ENCODE data around the gene RAPGEF3.
A peak's percentile ranks its signal among the peaks of the same experiment; 100 is the strongest.

Gene RAPGEF3

GRCh38 chr12:47736216-47736615 lies 22.5 kb downstream of the RAPGEF3 start:
- Mint-ChIP-seq H3K9me3 (no peaks in the 10 kb centered on the region), H3K4me1 (peaks cover 51% of the 10 kb centered on the region), H3K4me3 (no peak overlapping the region), H3K27me3 (ENCODE audit: low read depth) (no peaks in the 10 kb centered on the region), H3K27ac (peak overlapping the region; percentile 59 to 97 (median 96)), H3K36me3 (ENCODE audit: low read depth) (no peaks in the 10 kb centered on the region)
- no peak for TF ChIP-seq CTCF (IDR thresholded peaks at IDR 0.05; ENCODE audit: unreplicated experiment in 3 of 3)

- no peaks in the 10 kb centered on the region for H3K9me3 Mint-ChIP-seq
- TF ChIP-seq CTCF (IDR thresholded peaks at IDR 0.05; ENCODE audit: unreplicated experiment in 3 of 3), result no peak
- H3K4me1 Mint-ChIP-seq, result peaks cover 49% of the 10 kb centered on the region
- peak overlapping the region in 1 of 3 experiments; percentile 34 for H3K4me3 Mint-ChIP-seq
- no peaks in the 10 kb centered on the region for H3K36me3 Mint-ChIP-seq (ENCODE audit: low read depth)
- no peaks in the 10 kb centered on the region for H3K27me3 Mint-ChIP-seq (ENCODE audit: low read depth)
- peak overlapping the region; percentile 82 to 97 (median 96) for H3K27ac Mint-ChIP-seq
These were observed 23.0 kb downstream of the RAPGEF3 start for GRCh38 chr12:47735649-47736048.

GRCh38 chr12:47734725-47735480 lies 23.8 kb downstream of the RAPGEF3 start:
- no peak for TF ChIP-seq CTCF (IDR thresholded peaks at IDR 0.05; ENCODE audit: unreplicated experiment in 3 of 3)
- Mint-ChIP-seq H3K36me3 (ENCODE audit: low read depth) (no peaks in the 10 kb centered on the region), H3K27ac (peak overlapping the region; percentile 82 to 90 (median 88)), H3K4me3 (no peak overlapping the region), H3K4me1 (peaks cover 52% of the 10 kb centered on the region), H3K9me3 (no peaks in the 10 kb centered on the region), H3K27me3 (ENCODE audit: low read depth) (no peaks in the 10 kb centered on the region)

GRCh38 chr12:47733142-47733541 lies 25.5 kb downstream of the RAPGEF3 start:
- Mint-ChIP-seq H3K4me1 (peaks cover 48% of the 10 kb centered on the region), H3K9me3 (no peaks in the 10 kb centered on the region), H3K27ac (peak overlapping the region in 2 of 3 experiments; percentile 11 to 88), H3K27me3 (ENCODE audit: low read depth) (no peaks in the 10 kb centered on the region), H3K4me3 (no peak overlapping the region), H3K36me3 (ENCODE audit: low read depth) (no peaks in the 10 kb centered on the region)
- no peak for TF ChIP-seq CTCF (IDR thresholded peaks at IDR 0.05; ENCODE audit: unreplicated experiment in 3 of 3)

- H3K36me3 Mint-ChIP-seq (ENCODE audit: low read depth), result no peaks in the 10 kb centered on the region
- H3K27me3 Mint-ChIP-seq (ENCODE audit: low read depth), result no peaks in the 10 kb centered on the region
- H3K4me3 Mint-ChIP-seq, result no peak overlapping the region
- peaks cover 51% of the 10 kb centered on the region for H3K4me1 Mint-ChIP-seq
- H3K27ac Mint-ChIP-seq, result peak overlapping the region in 1 of 3 experiments; percentile 88
- H3K9me3 Mint-ChIP-seq, result no peaks in the 10 kb centered on the region
- no peak for TF ChIP-seq CTCF (IDR thresholded peaks at IDR 0.05; ENCODE audit: unreplicated experiment in 3 of 3)
These were observed 26.2 kb downstream of the RAPGEF3 start for GRCh38 chr12:47732504-47732903.

GRCh38 chr12:47731723-47732122 lies 27.0 kb downstream of the RAPGEF3 start:
- H3K27me3 Mint-ChIP-seq (ENCODE audit: low read depth), result no peaks in the 10 kb centered on the region
- H3K27ac Mint-ChIP-seq, result no peak overlapping the region
- H3K4me1 Mint-ChIP-seq, result peaks cover 43% of the 10 kb centered on the region
- no peak for TF ChIP-seq CTCF (IDR thresholded peaks at IDR 0.05; ENCODE audit: unreplicated experiment in 3 of 3)
- no peaks in the 10 kb centered on the region for H3K9me3 Mint-ChIP-seq
- H3K36me3 Mint-ChIP-seq (ENCODE audit: low read depth), result no peaks in the 10 kb centered on the region
- no peak overlapping the region for H3K4me3 Mint-ChIP-seq
